Nephron progenitor cell (in vitro differentiated cells): ENCODE results near the gene ANKRD17.

ENCODE experiments used
- DNase-seq: peaks from one replicate; pipeline ENCODE4 v3.0.0; 2021
- H3K27ac Mint-ChIP-seq: 2 replicates; pipeline ENCODE4 v1.8.0; 2021; ENCODE audit warnings: mild to moderate bottlenecking, moderate library complexity, mixed read lengths
- H3K27me3 Mint-ChIP-seq: 2 replicates; pipeline ENCODE4 v1.8.0; 2021; ENCODE audit warnings: mild to moderate bottlenecking, low read depth, mixed read lengths; ENCODE audit not compliant: poor library complexity
- H3K36me3 Mint-ChIP-seq: 2 replicates; pipeline ENCODE4 v1.8.0; 2021; ENCODE audit warnings: low read depth, mixed read lengths
- H3K4me1 Mint-ChIP-seq: 2 replicates; pipeline ENCODE4 v1.8.0; 2021; ENCODE audit warnings: mixed read lengths
- H3K4me3 Mint-ChIP-seq: 2 replicates; pipeline ENCODE4 v1.8.0; 2021; ENCODE audit warnings: mild to moderate bottlenecking, moderate library complexity, mixed read lengths
- H3K9me3 Mint-ChIP-seq: 2 replicates; pipeline ENCODE4 v1.8.0; 2021; ENCODE audit warnings: mild to moderate bottlenecking, moderate library complexity, mixed read lengths
- CTCF ChIP-seq: fragments of 200-600 bp; sonication (generic); IDR thresholded peaks from 2 replicates; pipeline ENCODE4 v1.5.0; 2021; ENCODE audit warnings: antibody characterized with exemption

ANKRD17 gene

GRCh38 chr4:73281982-73282381 is 23.4 kb upstream of the ANKRD17 start:
- Mint-ChIP-seq H3K4me3 (no peak overlapping the region), H3K9me3 (peaks cover 31% of the 10 kb centered on the region), H3K27me3 (peaks cover 6% of the 10 kb centered on the region), H3K27ac (no peak overlapping the region), H3K36me3 (peaks cover 51% of the 10 kb centered on the region), H3K4me1 (no peaks in the 10 kb centered on the region)
- no peak for DNase-seq
- TF ChIP-seq CTCF, result no peak

GRCh38 chr4:73281396-73281795 is 22.8 kb upstream of the ANKRD17 start:
- no peak for TF ChIP-seq CTCF
- H3K36me3 Mint-ChIP-seq, result peaks cover 53% of the 10 kb centered on the region
- no peak overlapping the region for H3K4me3 Mint-ChIP-seq
- no peak overlapping the region for H3K27ac Mint-ChIP-seq
- no peaks in the 10 kb centered on the region for H3K4me1 Mint-ChIP-seq
- no peak for DNase-seq
- H3K27me3 Mint-ChIP-seq, result peaks cover 6% of the 10 kb centered on the region
- H3K9me3 Mint-ChIP-seq, result peaks cover 35% of the 10 kb centered on the region

- Mint-ChIP-seq H3K36me3 (peaks cover 67% of the 10 kb centered on the region), H3K4me3 (no peak overlapping the region), H3K27me3 (peaks cover 3% of the 10 kb centered on the region), H3K9me3 (peaks cover 40% of the 10 kb centered on the region), H3K4me1 (no peaks in the 10 kb centered on the region), H3K27ac (no peak overlapping the region)
- DNase-seq, result no peak
- TF ChIP-seq CTCF, result no peak
Measured at GRCh38 chr4:73277201-73277600, 18.6 kb upstream of the ANKRD17 start.

GRCh38 chr4:73275318-73275654 is 16.7 kb upstream of the ANKRD17 start:
- H3K27me3 Mint-ChIP-seq, result peaks cover 3% of the 10 kb centered on the region
- H3K9me3 Mint-ChIP-seq, result peaks cover 40% of the 10 kb centered on the region
- peaks cover 56% of the 10 kb centered on the region for H3K36me3 Mint-ChIP-seq
- H3K4me1 Mint-ChIP-seq, result no peaks in the 10 kb centered on the region
- no peak overlapping the region for H3K27ac Mint-ChIP-seq
- no peak for TF ChIP-seq CTCF
- no peak for DNase-seq
- no peak overlapping the region for H3K4me3 Mint-ChIP-seq

GRCh38 chr4:73272816-73273215 is 14.2 kb upstream of the ANKRD17 start:
- no peak overlapping the region for H3K27ac Mint-ChIP-seq
- peaks cover 37% of the 10 kb centered on the region for H3K36me3 Mint-ChIP-seq
- peaks cover 18% of the 10 kb centered on the region for H3K9me3 Mint-ChIP-seq
- H3K4me3 Mint-ChIP-seq, result no peak overlapping the region
- no peak for DNase-seq
- H3K4me1 Mint-ChIP-seq, result no peaks in the 10 kb centered on the region
- H3K27me3 Mint-ChIP-seq, result no peaks in the 10 kb centered on the region
- TF ChIP-seq CTCF, result no peak

- TF ChIP-seq CTCF, result no peak
- H3K9me3 Mint-ChIP-seq, result no peaks in the 10 kb centered on the region
Measured at GRCh38 chr4:73267050-73267449, 8.5 kb upstream of the ANKRD17 start.

More at GRCh38 chr4:73267050-73267449, 8.5 kb upstream of the ANKRD17 start:
- Mint-ChIP-seq H3K36me3 (peaks cover 4% of the 10 kb centered on the region), H3K4me3 (no peak overlapping the region), H3K27ac (no peak overlapping the region), H3K27me3 (no peaks in the 10 kb centered on the region), H3K4me1 (no peaks in the 10 kb centered on the region)
- DNase-seq, result no peak
